NOMO-1 (cell line): ENCODE results near the gene HMCN1.
"Not testable (repeated sequence)": the region's sequence is repeated elsewhere in the genome, so short reads cannot be mapped to it uniquely, and the experiment has no call there.

Source experiments
- DNase-seq, 2 experiments: peaks; one replicate each; lab custom pipeline; 2025; ENCODE audit not compliant: unreplicated experiment in 2 of 2; lab: John Stamatoyannopoulos, UW

HMCN1 gene

GRCh38 chr1:185739967-185740366 lies 5.8 kb downstream of the HMCN1 start:
- DNase-seq = no peak

GRCh38 chr1:185741551-185741950 lies 7.4 kb downstream of the HMCN1 start:
- no peak for DNase-seq

GRCh38 chr1:185742403-185742802 lies 8.2 kb downstream of the HMCN1 start:
- DNase-seq = no peak

- DNase-seq = no peak
Observed at GRCh38 chr1:185745165-185745564, 11.0 kb downstream of the HMCN1 start.

DNA sequence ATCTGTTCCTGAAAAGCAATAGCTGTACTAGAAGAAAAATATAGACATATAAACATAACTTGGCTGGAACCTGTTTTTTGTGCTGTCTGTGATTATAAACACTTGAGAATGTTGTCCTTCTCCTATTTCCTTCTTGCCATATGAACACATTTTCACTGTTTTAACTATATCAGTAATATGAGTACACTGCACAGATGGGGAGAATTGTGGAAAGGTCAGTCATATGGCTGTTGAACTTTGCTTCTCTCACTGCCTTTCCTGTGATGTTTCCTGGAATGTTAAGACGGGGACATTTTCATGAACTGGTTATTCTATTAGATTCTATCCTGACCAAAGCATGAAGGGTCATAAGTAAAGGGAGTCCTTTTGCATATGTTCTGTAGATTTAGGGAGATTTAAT lies 24.9 kb downstream of the HMCN1 start:
- DNase-seq = no peak

DNA sequence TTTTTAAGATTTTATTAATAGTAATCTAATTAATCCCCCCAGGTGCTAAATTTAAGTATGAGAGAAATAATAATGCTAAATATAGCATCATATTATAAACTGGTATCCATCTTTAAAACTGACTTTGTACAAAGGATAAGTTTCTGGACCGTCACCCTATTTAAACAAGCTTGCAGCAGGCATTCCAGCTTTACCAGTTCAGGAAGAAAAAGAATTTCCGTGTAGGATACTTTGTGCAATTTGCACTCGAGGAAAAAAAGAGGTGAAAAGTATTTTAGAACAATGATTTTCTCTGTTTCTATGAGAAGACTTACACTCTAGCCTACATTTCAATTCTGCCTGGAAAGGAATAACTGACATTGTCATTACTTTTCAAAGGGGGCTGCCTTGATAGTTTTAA lies 27.6 kb downstream of the HMCN1 start:
- no peak for DNase-seq

DNA sequence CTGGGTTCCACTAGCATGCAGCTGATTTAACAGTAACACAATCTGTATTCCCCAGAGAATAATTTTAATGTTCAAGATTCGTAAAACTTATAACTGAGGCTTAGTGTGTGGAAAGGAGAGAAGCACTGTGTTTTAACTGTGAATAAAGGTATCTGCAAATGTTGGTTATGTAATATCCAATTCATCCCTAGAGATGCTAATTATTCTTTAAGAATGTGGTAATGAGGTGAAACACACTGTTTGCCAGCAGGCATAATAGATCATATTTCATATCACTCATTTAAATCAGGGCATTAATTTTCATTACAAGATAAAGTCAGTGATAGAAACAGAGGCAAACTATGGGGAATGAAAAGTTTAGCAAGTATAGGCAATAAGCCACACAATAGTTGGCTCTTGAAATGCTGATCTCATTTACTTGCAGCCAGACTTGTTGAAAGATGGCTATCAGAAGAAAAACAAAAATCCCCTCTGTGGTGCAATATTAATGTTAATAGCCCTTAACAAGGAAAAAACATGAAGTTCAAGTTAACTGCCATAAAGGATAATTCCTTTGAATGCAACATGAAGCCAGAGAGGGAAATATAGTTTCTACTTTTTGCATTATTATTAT lies 33.4 kb downstream of the HMCN1 start:
- DNase-seq = no peak

DNA sequence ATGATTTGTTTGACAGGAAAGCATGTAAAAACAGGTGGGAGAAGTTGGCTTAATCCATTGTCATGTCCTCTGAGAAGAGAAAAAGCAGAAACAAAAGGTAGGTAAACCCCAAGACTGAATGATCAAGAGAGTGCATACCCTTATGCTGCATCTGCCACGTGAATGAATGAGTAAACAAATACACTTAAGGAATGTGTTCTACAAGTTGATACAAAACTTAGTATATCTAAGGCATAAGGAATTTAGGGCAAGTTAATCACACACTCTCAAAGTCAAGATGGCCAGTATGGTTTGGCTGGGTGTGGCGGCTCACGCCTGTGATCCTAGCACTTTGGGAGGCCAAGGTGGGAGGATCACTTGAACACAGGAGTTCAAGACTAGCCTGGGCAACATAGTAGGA lies 34.2 kb downstream of the HMCN1 start:
- DNase-seq = no peak

DNA sequence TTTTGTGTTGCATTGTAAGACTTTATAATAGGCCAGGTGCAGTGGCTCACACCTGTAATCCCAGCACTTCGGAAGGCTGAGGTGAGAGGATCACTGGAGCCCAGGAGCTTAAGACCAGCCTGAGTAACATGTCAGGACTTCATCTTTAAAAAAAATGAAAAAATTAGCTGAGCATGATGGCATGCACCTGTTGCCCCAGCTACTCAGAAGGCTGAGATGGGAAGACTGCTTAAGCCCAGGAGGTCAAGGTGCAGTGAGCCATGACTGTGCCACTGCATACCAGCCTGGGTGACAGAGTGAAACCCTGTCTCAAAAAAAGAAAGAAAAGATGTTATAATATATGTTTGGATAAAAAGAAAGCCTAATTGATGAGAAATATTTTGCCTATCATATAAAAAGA lies 34.9 kb downstream of the HMCN1 start:
- no peak for DNase-seq

DNA sequence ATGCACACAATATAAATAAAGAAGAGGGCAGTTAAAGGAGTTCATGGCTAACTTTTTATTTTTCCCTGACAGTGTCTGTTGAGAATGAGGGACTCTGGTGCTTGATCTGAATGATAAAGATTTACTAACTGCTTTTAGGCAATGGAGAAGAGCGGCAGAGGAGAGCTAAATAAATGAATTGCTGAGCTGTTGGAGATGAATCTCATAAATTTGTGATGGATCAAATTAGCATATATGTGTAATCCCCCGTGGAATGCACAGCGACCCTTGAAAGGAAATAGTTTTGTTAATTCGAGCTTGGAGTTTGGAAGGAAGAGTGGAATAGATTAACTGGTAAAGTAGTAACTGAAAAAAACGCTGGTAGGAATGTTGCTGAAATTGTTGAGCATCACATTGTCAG lies 40.2 kb downstream of the HMCN1 start:
- DNase-seq = no peak

- DNase-seq = no peak
Observed at GRCh38 chr1:185775501-185775900, 41.3 kb downstream of the HMCN1 start.

- no peak for DNase-seq
Observed at GRCh38 chr1:185776522-185776921, 42.3 kb downstream of the HMCN1 start.

- not testable (repeated sequence) for DNase-seq
Observed at GRCh38 chr1:185783860-185784259, 49.7 kb downstream of the HMCN1 start.

- no peak for DNase-seq
Observed at GRCh38 chr1:185785586-185785985, 51.4 kb downstream of the HMCN1 start.

DNA sequence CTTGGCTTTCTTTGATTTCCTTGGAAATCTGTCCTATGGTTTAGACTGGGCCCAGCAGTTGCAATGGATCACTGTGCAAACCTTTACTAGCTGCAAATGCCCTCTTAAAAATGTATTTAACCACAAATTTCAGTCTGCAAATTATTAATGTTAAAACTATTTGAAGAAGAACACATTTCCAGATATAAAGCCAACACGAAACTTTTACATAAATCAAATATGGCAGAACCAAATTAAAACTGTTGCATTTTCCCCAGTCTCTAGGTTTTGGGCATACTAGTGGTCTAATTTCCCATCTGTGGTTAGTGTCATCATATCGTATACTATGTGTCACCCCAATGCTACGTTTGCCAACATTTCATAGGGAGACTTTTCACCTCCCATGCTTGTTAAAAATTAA lies 52.3 kb downstream of the HMCN1 start:
- DNase-seq = no peak

DNA sequence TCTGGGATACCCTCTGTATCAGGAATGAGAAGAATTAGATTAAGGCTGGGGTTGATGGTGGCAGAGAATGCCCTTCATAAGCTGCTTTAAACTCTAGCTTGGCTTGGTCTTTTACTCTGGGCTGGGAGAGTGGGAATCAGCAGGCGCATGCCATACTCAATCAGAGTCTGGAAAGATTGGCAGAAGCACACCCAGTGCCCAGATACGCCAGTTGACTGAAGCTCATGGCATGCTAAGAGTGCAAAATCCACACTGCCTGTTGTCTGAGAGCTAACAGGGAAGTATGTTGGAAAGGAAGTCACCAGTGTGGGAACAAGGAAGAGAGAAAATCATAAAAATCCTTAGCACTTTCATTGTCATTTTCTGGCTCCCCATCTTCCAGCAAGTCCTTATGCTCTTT lies 53.0 kb downstream of the HMCN1 start:
- DNase-seq = no peak

- DNase-seq = no peak
Observed at GRCh38 chr1:185788386-185788785, 54.2 kb downstream of the HMCN1 start.

DNA sequence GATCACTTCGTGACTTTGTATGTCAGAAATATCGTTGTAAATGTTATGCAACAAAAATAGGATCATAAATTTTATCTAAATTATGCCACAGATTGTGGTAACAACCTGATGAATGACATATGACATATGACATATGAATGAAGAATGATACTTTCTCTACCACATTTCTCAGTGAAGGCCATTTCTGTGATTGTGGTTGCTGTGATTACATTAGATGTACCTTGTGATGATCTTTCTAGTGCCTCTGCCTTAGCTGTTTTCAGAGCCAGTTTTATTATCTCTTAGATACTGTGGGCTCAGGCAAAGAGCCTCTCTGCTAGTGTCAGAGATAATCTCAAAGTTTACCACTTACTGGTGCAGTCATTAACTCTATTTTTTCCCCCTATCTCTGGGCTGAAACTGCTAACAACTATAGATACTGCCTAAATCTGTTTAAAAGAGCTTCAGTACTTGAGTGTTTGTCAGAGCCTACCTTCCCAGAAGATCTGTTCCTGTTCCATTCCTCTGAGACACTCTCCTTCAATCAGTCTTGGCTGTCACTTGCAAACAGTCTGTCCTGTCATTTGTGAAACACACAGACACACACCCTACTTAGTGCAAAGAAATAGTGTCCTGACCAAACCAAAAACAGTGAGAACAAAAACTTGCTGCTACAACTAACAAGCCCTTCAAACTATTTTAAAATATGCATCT lies 55.5 kb downstream of the HMCN1 start:
- no peak for DNase-seq

- no peak for DNase-seq
Observed at GRCh38 chr1:185790194-185790735, 56.1 kb downstream of the HMCN1 start.

DNA sequence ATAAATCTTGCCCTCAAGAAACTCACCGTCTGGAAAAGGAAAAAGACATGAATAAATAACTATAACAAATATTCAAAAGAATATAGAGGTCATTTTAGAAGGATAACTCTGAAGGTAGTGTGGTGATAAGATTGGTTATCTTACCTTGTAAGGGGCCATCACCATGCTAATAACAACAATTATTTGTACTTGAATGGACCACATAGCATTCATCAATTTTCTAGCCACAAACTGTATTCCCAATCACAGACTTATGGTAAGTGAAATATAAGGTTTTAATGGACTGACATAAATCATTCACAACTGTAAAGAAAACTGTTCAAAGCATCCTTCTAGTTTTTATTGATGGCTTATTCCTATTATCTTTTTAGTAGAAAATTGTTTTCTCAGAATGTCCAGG lies 57.8 kb downstream of the HMCN1 start:
- DNase-seq = no peak

DNA sequence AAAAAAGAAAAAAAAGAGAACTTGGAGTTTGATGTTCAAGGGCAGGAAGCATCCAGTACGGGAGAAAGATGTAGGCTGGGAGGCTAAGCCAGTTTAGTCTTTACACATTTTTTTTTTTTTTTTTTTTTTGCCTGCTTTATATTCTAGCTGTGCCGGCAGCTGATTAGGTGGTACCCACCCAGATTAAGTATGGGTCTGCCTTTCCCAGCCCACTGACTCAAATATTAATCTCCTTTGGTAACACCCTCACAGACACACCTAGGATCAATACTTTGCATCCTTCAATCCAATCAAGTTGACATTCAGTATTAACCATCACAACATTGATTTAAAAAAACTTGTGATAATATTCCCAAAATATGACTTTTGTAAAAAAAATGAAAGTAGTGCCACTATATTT lies 60.3 kb downstream of the HMCN1 start:
- not testable (repeated sequence) for DNase-seq

- DNase-seq = no peak
Observed at GRCh38 chr1:185795181-185795580, 61.0 kb downstream of the HMCN1 start.
